ENCODE measurements around the gene MRPS34.
A peak's percentile ranks its signal among the peaks of the same experiment; 100 is the strongest.
"Not testable (repeated sequence)": the region's sequence is repeated elsewhere in the genome, so short reads cannot be mapped to it uniquely, and the experiment has no call there.

MRPS34 gene

GRCh38 chr16:1746693-1747195 is 26.2 kb downstream of the MRPS34 start:
- no peaks in the 10 kb centered on the region for H3K27me3 Mint-ChIP-seq
- no peak for DNase-seq
- no peaks in the 10 kb centered on the region for H3K9me3 Mint-ChIP-seq
- peak overlapping the region; percentile 42 for H3K27ac Mint-ChIP-seq
- no peak for ATAC-seq (replicated peaks)
- H3K4me1 Mint-ChIP-seq: peaks cover 0 to 4% of the 10 kb centered on the region in 2 donors
- H3K36me3 Mint-ChIP-seq: peaks cover 23 to 45% of the 10 kb centered on the region in 2 donors
- H3K4me3 Mint-ChIP-seq: no peak overlapping the region

- ATAC-seq (replicated peaks): no peak
- Mint-ChIP-seq H3K4me3 (no peak overlapping the region), H3K9me3 (no peaks in the 10 kb centered on the region), H3K27me3 (no peaks in the 10 kb centered on the region), H3K36me3 (peaks cover 23 to 45% of the 10 kb centered on the region in 2 donors), H3K27ac (peak overlapping the region; percentile 9), H3K4me1 (peaks cover 0 to 5% of the 10 kb centered on the region in 2 donors)
- no peak for DNase-seq
Measured at GRCh38 chr16:1745900-1746692, 26.8 kb downstream of the MRPS34 start.

GRCh38 chr16:1745181-1745899 is 27.6 kb downstream of the MRPS34 start:
- no peak overlapping the region for H3K4me3 Mint-ChIP-seq
- DNase-seq (no peak), ATAC-seq (replicated peaks) (no peak)
- peaks cover 23 to 41% of the 10 kb centered on the region in 2 donors for H3K36me3 Mint-ChIP-seq
- H3K9me3 Mint-ChIP-seq: no peaks in the 10 kb centered on the region
- H3K4me1 Mint-ChIP-seq: peaks cover 0 to 8% of the 10 kb centered on the region in 2 donors
- no peaks in the 10 kb centered on the region for H3K27me3 Mint-ChIP-seq
- H3K27ac Mint-ChIP-seq: peak overlapping the region; percentile 9

- no peaks in the 10 kb centered on the region for H3K27me3 Mint-ChIP-seq
- no peak for DNase-seq
- peaks cover 0 to 8% of the 10 kb centered on the region in 2 donors for H3K4me1 Mint-ChIP-seq
- no peak for ATAC-seq (replicated peaks)
- no peak overlapping the region for H3K4me3 Mint-ChIP-seq
- no peak overlapping the region for H3K27ac Mint-ChIP-seq
- no peaks in the 10 kb centered on the region for H3K9me3 Mint-ChIP-seq
- peaks cover 17 to 37% of the 10 kb centered on the region in 2 donors for H3K36me3 Mint-ChIP-seq
Measured at GRCh38 chr16:1744338-1744840, 28.5 kb downstream of the MRPS34 start.

GRCh38 chr16:1743376-1744337 is 29.3 kb downstream of the MRPS34 start:
- no peak overlapping the region for H3K4me3 Mint-ChIP-seq
- H3K27ac Mint-ChIP-seq: peak overlapping the region; percentile 34
- ATAC-seq (replicated peaks): no peak
- no peaks in the 10 kb centered on the region for H3K9me3 Mint-ChIP-seq
- H3K36me3 Mint-ChIP-seq: peaks cover 13 to 29% of the 10 kb centered on the region in 2 donors
- no peaks in the 10 kb centered on the region for H3K27me3 Mint-ChIP-seq
- no peak for DNase-seq
- H3K4me1 Mint-ChIP-seq: peaks cover 0 to 8% of the 10 kb centered on the region in 2 donors

GRCh38 chr16:1741553-1742165 is 31.3 kb downstream of the MRPS34 start:
- no peak overlapping the region for H3K4me3 Mint-ChIP-seq

GRCh38 chr16:1740781-1741490 is 32.0 kb downstream of the MRPS34 start:
- H3K27ac Mint-ChIP-seq: peak overlapping the region; percentile 42
- peaks cover 0 to 8% of the 10 kb centered on the region in 2 donors for H3K4me1 Mint-ChIP-seq
- no peaks in the 10 kb centered on the region for H3K9me3 Mint-ChIP-seq
- no peak for DNase-seq
- ATAC-seq (replicated peaks): no peak
- H3K27me3 Mint-ChIP-seq: no peaks in the 10 kb centered on the region
- H3K4me3 Mint-ChIP-seq: no peak overlapping the region
- H3K36me3 Mint-ChIP-seq: peaks cover 10 to 20% of the 10 kb centered on the region in 2 donors

More at GRCh38 chr16:1741553-1742165, 31.3 kb downstream of the MRPS34 start:
- H3K36me3 Mint-ChIP-seq: peaks cover 10 to 22% of the 10 kb centered on the region in 2 donors
- H3K27me3 Mint-ChIP-seq: no peaks in the 10 kb centered on the region
- H3K4me1 Mint-ChIP-seq: peaks cover 0 to 8% of the 10 kb centered on the region in 2 donors
- peak overlapping the region; percentile 25 for H3K27ac Mint-ChIP-seq
- no peak for ATAC-seq (replicated peaks)
- no peak for DNase-seq
- no peaks in the 10 kb centered on the region for H3K9me3 Mint-ChIP-seq

- DNase-seq (no peak), ATAC-seq (replicated peaks) (no peak)
- no peak overlapping the region for H3K4me3 Mint-ChIP-seq
- H3K9me3 Mint-ChIP-seq: no peaks in the 10 kb centered on the region
- peaks cover 10 to 17% of the 10 kb centered on the region in 2 donors for H3K36me3 Mint-ChIP-seq
- no peak overlapping the region for H3K27ac Mint-ChIP-seq
- H3K27me3 Mint-ChIP-seq: no peaks in the 10 kb centered on the region
- H3K4me1 Mint-ChIP-seq: peaks cover 0 to 8% of the 10 kb centered on the region in 2 donors
Measured at GRCh38 chr16:1740234-1740633, 32.7 kb downstream of the MRPS34 start.

- Mint-ChIP-seq H3K4me1 (no peaks in the 10 kb centered on the region), H3K27me3 (no peaks in the 10 kb centered on the region), H3K36me3 (peaks cover 11 to 13% of the 10 kb centered on the region in 2 donors), H3K27ac (no peak overlapping the region), H3K9me3 (no peaks in the 10 kb centered on the region), H3K4me3 (peak overlapping the region in 1 of 2 donors; percentile 39)
- ATAC-seq (replicated peaks) (no peak), DNase-seq (no peak)
Measured at GRCh38 chr16:1734816-1735215, 38.1 kb downstream of the MRPS34 start.

GRCh38 chr16:1734123-1734522 is 38.8 kb downstream of the MRPS34 start:
- ATAC-seq (replicated peaks) (no peak), DNase-seq (no peak)
- H3K4me3 Mint-ChIP-seq: no peak overlapping the region
- no peaks in the 10 kb centered on the region for H3K4me1 Mint-ChIP-seq
- no peaks in the 10 kb centered on the region for H3K9me3 Mint-ChIP-seq
- peaks cover 13 to 15% of the 10 kb centered on the region in 2 donors for H3K36me3 Mint-ChIP-seq
- no peaks in the 10 kb centered on the region for H3K27me3 Mint-ChIP-seq
- H3K27ac Mint-ChIP-seq: peak overlapping the region; percentile 62

- H3K27me3 Mint-ChIP-seq; H3K4me3 Mint-ChIP-seq; DNase-seq; H3K4me1 Mint-ChIP-seq; H3K27ac Mint-ChIP-seq; ATAC-seq (replicated peaks); H3K9me3 Mint-ChIP-seq: not testable (repeated sequence)
- peaks cover 22% of the 10 kb centered on the region in 2 donors for H3K36me3 Mint-ChIP-seq
Measured at GRCh38 chr16:1732551-1732987, 40.4 kb downstream of the MRPS34 start.

- ATAC-seq (replicated peaks) (no peak), DNase-seq (no peak)
- Mint-ChIP-seq H3K27ac (peak overlapping the region; percentile 89), H3K9me3 (no peaks in the 10 kb centered on the region), H3K4me3 (no peak overlapping the region), H3K4me1 (peaks cover 7 to 8% of the 10 kb centered on the region in 2 donors), H3K36me3 (peaks cover 27% of the 10 kb centered on the region in 2 donors), H3K27me3 (no peaks in the 10 kb centered on the region)
Measured at GRCh38 chr16:1732071-1732470, 40.9 kb downstream of the MRPS34 start.

- H3K27ac Mint-ChIP-seq: peak overlapping the region; percentile 89
- no peaks in the 10 kb centered on the region for H3K9me3 Mint-ChIP-seq
- peaks cover 31 to 32% of the 10 kb centered on the region in 2 donors for H3K36me3 Mint-ChIP-seq
- DNase-seq: no peak
- no peaks in the 10 kb centered on the region for H3K27me3 Mint-ChIP-seq
- ATAC-seq (replicated peaks): no peak
- H3K4me3 Mint-ChIP-seq: no peak overlapping the region
- H3K4me1 Mint-ChIP-seq: peaks cover 11% of the 10 kb centered on the region in 2 donors
Measured at GRCh38 chr16:1731603-1732002, 41.3 kb downstream of the MRPS34 start.
